ENCODE results near the gene NCAM1. TPM values are rescaled to one million over a fixed set of nuclear protein-coding genes. Genes with fewer than 3 reads are reported as not detected.

Gene NCAM1
- total RNA-seq, 2 donors from 2014 or later, result 0.60 TPM; not detected in 1

DNA sequence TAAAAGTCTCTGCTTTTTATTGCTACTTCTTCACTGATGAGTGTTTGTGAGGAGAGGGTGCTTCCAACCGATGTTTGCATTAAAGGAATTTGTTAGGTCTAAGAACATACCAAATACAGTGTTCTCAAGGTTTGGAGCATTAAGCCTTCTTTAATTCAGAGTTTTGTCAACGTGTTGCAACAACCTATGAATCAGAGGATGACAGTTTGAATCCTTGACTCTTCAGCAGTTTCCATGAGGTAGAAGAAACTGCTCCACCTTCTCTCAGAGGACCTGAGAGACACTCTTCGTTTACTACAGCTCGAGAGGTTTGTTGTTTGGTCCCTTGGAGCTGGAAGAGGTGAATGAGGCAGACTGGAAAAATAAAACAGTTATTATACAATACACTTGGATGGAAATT is 55.7 kb downstream of the NCAM1 start:
- no peaks in the 10 kb centered on the region for H3K9me3 Mint-ChIP-seq

DNA sequence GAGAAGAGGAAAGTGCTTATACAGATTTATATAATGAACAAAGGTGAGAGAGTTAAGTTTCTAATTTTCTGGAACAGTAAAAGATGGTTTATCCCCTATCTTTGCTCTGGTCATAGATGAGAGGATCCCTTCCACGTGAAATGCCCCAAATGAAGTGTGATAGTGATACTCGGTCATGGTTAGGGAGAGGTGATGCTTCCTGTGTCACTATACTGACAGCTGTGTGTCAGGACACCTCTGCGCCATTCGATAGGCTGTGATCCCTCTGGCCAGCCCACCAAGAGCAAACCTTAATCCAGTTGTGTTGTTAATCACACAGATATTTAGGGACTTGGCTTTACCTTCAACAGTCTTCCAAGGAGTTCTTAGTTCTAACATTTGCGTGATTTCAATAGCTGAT is 57.7 kb downstream of the NCAM1 start:
- DNase-seq, result no peak
- Mint-ChIP-seq H3K36me3 (ENCODE audit: insufficient read depth in 2 of 2) (no peaks in the 10 kb centered on the region), H3K27me3 (ENCODE audit: low read depth) (peaks cover 7% of the 10 kb centered on the region), H3K9me3 (no peaks in the 10 kb centered on the region), H3K4me3 (no peak overlapping the region), H3K4me1 (ENCODE audit: low read depth) (no peaks in the 10 kb centered on the region), H3K27ac (no peak overlapping the region)
- no peak for ATAC-seq (replicated peaks in 1 of 2)

More for the DNA sequence above, 55.7 kb downstream of the NCAM1 start:
- Mint-ChIP-seq H3K4me1 (ENCODE audit: low read depth) (no peaks in the 10 kb centered on the region), H3K4me3 (no peak overlapping the region), H3K36me3 (ENCODE audit: insufficient read depth in 2 of 2) (no peaks in the 10 kb centered on the region), H3K27ac (no peak overlapping the region), H3K27me3 (ENCODE audit: low read depth) (peaks cover 7% of the 10 kb centered on the region)
- ATAC-seq (replicated peaks in 1 of 2), result no peak
- DNase-seq, result no peak

DNA sequence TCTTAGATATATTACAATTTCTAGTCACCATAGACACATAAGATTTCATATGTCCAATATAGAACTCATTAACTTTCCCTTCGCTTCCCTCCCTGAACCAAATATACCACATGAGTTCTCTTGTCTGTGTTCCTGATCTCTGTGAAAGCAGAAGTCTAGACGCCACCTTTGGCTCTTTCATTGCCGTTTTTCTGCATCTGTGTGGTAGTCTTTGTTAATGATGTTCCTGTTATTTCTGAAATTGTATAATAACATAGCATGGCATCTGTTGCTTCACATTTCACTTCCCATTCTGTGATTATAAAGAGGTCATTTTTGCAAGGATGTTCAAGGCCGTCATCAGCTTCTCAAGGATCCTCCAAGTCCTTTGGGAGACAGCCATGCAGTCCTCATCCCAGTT is 58.5 kb downstream of the NCAM1 start:
- ATAC-seq (replicated peaks in 1 of 2) (no peak), DNase-seq (no peak)
- H3K27me3 Mint-ChIP-seq (ENCODE audit: low read depth), result peaks cover 7% of the 10 kb centered on the region
- no peak overlapping the region for H3K4me3 Mint-ChIP-seq
- no peaks in the 10 kb centered on the region for H3K36me3 Mint-ChIP-seq (ENCODE audit: insufficient read depth in 2 of 2)
- no peaks in the 10 kb centered on the region for H3K4me1 Mint-ChIP-seq (ENCODE audit: low read depth)
- H3K9me3 Mint-ChIP-seq, result no peaks in the 10 kb centered on the region
- H3K27ac Mint-ChIP-seq, result no peak overlapping the region

DNA sequence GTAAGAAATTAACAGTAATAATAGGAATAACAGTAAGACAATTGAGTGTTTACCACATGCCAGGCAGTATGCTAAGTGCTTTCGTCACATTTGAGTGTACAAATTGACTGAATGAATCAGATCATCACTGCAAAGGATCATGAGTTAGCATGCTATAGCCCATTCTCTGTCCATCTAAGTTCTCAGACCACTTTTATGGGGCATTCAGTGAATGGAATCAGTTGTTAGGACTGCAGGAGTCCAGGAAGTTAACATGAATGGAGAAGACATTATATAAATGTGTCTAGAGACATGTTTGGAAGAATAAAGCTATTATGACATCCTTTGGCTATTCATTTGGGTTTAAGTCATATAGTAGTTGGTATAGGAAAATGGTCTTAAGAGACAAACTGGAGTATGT is 59.9 kb downstream of the NCAM1 start:
- DNase-seq, result no peak
- Mint-ChIP-seq H3K27ac (no peak overlapping the region), H3K9me3 (no peaks in the 10 kb centered on the region), H3K4me3 (no peak overlapping the region), H3K36me3 (ENCODE audit: insufficient read depth in 2 of 2) (no peaks in the 10 kb centered on the region), H3K27me3 (ENCODE audit: low read depth) (peaks cover 7% of the 10 kb centered on the region), H3K4me1 (ENCODE audit: low read depth) (no peaks in the 10 kb centered on the region)
- no peak for ATAC-seq (replicated peaks in 1 of 2)

DNA sequence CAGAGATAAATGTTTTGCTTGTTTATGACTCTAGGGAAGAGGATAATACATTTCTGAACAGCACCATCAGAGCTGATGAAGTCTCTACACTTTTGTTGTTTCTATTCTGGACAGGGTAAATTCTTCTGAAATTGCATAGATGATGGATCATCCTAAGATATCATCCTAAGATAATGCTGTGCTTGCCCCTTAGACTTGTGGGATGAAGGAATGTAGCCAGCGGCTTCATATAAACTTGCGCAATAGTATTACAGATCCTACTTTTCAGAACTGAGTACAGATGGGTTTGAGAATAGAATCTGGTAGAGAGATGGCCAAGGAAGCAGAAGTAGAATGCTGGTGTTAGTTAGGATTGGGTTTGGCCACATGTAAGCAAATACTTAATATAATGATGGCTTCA is 61.0 kb downstream of the NCAM1 start:
- no peak for DNase-seq
- H3K27ac Mint-ChIP-seq, result no peak overlapping the region
- no peak overlapping the region for H3K4me3 Mint-ChIP-seq
- peaks cover 7% of the 10 kb centered on the region for H3K27me3 Mint-ChIP-seq (ENCODE audit: low read depth)
- no peaks in the 10 kb centered on the region for H3K9me3 Mint-ChIP-seq
- no peaks in the 10 kb centered on the region for H3K4me1 Mint-ChIP-seq (ENCODE audit: low read depth)
- no peaks in the 10 kb centered on the region for H3K36me3 Mint-ChIP-seq (ENCODE audit: insufficient read depth in 2 of 2)
- ATAC-seq (replicated peaks in 1 of 2), result no peak

GRCh38 chr11:113023228-113023627 is 62.0 kb downstream of the NCAM1 start:
- ATAC-seq (replicated peaks in 1 of 2) (no peak), DNase-seq (no peak)
- H3K4me3 Mint-ChIP-seq, result no peak overlapping the region
- H3K36me3 Mint-ChIP-seq (ENCODE audit: insufficient read depth in 2 of 2), result no peaks in the 10 kb centered on the region
- peaks cover 7% of the 10 kb centered on the region for H3K27me3 Mint-ChIP-seq (ENCODE audit: low read depth)
- no peaks in the 10 kb centered on the region for H3K4me1 Mint-ChIP-seq (ENCODE audit: low read depth)
- no peak overlapping the region for H3K27ac Mint-ChIP-seq
- no peaks in the 10 kb centered on the region for H3K9me3 Mint-ChIP-seq

DNA sequence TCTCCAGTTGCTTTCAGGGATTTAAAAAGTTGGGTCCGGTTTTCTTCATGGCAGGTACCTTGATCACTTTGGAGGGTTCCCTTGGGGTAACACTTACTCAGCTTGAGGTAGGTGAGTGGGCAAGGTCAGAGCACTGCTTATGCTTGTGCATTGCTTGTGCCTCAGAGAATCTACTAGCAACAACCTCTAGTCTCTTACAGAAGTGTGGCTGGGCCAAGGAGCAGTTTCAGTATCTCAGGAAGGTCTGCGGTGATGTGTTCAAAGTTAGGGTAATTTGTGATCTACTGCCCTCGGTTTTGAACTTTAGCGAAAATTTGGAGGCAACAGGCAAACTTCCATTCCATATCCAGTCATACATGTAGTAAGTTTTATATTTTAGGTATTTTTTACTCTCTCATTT is 62.8 kb downstream of the NCAM1 start:
- no peak overlapping the region for H3K27ac Mint-ChIP-seq
- DNase-seq (no peak), ATAC-seq (replicated peaks in 1 of 2) (no peak)
- H3K4me3 Mint-ChIP-seq, result no peak overlapping the region
- H3K36me3 Mint-ChIP-seq (ENCODE audit: insufficient read depth in 2 of 2), result no peaks in the 10 kb centered on the region
- no peaks in the 10 kb centered on the region for H3K9me3 Mint-ChIP-seq
- no peaks in the 10 kb centered on the region for H3K4me1 Mint-ChIP-seq (ENCODE audit: low read depth)
- peaks cover 7% of the 10 kb centered on the region for H3K27me3 Mint-ChIP-seq (ENCODE audit: low read depth)

DNA sequence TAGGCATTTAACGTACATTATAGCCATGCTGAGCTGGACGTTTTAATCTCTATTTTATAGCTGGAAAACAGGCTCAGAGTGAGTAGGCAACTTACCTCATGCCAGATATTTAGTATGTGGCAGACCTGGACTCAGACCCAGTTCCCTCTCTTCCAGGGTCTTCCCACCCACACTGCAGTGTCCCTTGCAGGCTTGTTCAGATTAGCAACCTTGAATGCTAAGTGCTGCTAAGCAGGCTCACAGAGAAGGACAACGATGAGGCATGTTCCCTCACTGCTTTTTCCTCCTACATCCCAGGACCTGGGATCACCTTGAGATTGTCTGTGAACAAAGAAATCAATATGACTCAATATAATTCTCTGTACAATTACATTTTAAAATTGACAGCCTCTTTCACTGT is 65.6 kb downstream of the NCAM1 start:
- no peak overlapping the region for H3K27ac Mint-ChIP-seq
- no peaks in the 10 kb centered on the region for H3K27me3 Mint-ChIP-seq (ENCODE audit: low read depth)
- H3K4me3 Mint-ChIP-seq, result no peak overlapping the region
- no peaks in the 10 kb centered on the region for H3K4me1 Mint-ChIP-seq (ENCODE audit: low read depth)
- no peaks in the 10 kb centered on the region for H3K36me3 Mint-ChIP-seq (ENCODE audit: insufficient read depth in 2 of 2)
- ATAC-seq (replicated peaks in 1 of 2) (no peak), DNase-seq (no peak)
- H3K9me3 Mint-ChIP-seq, result no peaks in the 10 kb centered on the region

GRCh38 chr11:113034576-113034975 is 73.4 kb downstream of the NCAM1 start:
- peaks cover 2 to 5% of the 10 kb centered on the region in 2 donors for H3K9me3 Mint-ChIP-seq
- no peaks in the 10 kb centered on the region for H3K27me3 Mint-ChIP-seq (ENCODE audit: low read depth)
- no peaks in the 10 kb centered on the region for H3K4me1 Mint-ChIP-seq (ENCODE audit: low read depth)
- DNase-seq (no peak), ATAC-seq (replicated peaks in 1 of 2) (no peak)
- H3K27ac Mint-ChIP-seq, result no peak overlapping the region
- H3K4me3 Mint-ChIP-seq, result no peak overlapping the region
- no peaks in the 10 kb centered on the region for H3K36me3 Mint-ChIP-seq (ENCODE audit: insufficient read depth in 2 of 2)

GRCh38 chr11:113035708-113036107 is 74.5 kb downstream of the NCAM1 start:
- Mint-ChIP-seq H3K4me1 (ENCODE audit: low read depth) (no peaks in the 10 kb centered on the region), H3K27me3 (ENCODE audit: low read depth) (no peaks in the 10 kb centered on the region), H3K9me3 (peaks cover 2 to 5% of the 10 kb centered on the region in 2 donors), H3K36me3 (ENCODE audit: insufficient read depth in 2 of 2) (no peaks in the 10 kb centered on the region), H3K27ac (no peak overlapping the region), H3K4me3 (no peak overlapping the region)
- no peak for ATAC-seq (replicated peaks in 1 of 2)
- no peak for DNase-seq

DNA sequence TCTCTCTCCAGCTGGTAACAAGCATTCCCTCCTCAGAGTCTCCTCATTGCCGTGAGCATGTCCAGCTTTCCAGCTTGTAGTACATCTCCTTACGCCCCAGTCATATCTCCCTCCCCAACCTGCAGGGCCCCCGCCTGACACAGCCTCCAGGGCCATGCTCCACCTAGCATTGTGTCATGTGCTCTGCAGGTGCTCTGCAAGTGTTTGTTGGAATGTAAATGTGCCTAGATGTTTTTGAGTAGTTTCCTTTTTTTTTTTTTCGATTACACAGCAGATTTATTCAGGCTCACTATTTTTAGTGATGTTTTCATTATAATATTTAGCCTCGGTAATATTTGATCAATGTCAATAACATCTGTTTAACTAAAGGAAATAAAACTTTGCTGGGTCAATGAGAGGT is 82.5 kb downstream of the NCAM1 start:
- ATAC-seq (replicated peaks in 1 of 2), result no peak
- Mint-ChIP-seq H3K27me3 (ENCODE audit: low read depth) (peaks cover 11% of the 10 kb centered on the region), H3K36me3 (ENCODE audit: insufficient read depth in 2 of 2) (peaks cover 0 to 2% of the 10 kb centered on the region in 2 donors), H3K4me1 (ENCODE audit: low read depth) (no peaks in the 10 kb centered on the region), H3K9me3 (peaks cover 1 to 6% of the 10 kb centered on the region in 2 donors), H3K27ac (no peak overlapping the region), H3K4me3 (no peak overlapping the region)
- DNase-seq, result no peak

DNA sequence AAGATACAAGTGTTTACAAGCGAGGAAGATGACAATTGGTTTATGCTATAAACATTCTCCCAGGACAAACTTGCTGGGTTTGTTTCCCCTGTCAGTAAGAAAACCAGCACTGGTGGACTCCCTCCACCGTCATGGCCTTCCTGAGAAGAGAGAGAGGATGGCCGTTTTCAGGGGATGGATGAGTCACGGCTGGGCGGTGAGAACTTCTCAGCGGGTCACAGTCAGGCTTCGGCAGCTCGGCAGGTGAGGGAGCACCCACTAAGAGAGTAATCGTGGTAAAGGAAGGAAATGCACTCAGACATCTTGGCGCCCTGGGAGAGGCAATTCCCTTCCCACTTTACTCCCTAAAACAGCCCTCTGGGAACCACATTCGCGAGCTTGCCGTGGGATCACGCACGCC is 83.9 kb downstream of the NCAM1 start:
- Mint-ChIP-seq H3K27me3 (ENCODE audit: low read depth) (peaks cover 11% of the 10 kb centered on the region), H3K27ac (no peak overlapping the region), H3K36me3 (ENCODE audit: insufficient read depth in 2 of 2) (peaks cover 0 to 2% of the 10 kb centered on the region in 2 donors), H3K4me1 (ENCODE audit: low read depth) (no peaks in the 10 kb centered on the region), H3K9me3 (peaks cover 0 to 6% of the 10 kb centered on the region in 2 donors), H3K4me3 (no peak overlapping the region)
- no peak for DNase-seq
- ATAC-seq (replicated peaks in 1 of 2), result no peak

DNA sequence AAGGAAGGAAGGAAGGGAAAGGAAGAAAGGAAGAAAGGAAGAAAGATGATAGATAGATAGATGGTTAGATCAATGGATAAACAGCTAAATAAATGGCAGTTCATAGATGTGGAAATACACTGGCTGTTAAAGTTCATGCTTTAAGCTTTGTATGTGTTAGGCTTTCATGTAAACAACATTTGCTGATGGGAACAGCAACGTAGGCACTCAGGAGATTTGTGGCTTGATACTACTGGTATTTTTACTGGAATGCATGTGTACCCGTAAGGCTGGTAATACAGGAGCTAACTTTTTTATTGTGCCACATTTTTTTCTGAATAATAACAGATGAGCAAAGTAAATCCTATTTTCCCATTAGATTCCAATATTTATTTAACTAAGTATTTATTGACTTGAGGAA is 85.6 kb downstream of the NCAM1 start:
- peaks cover 0 to 6% of the 10 kb centered on the region in 2 donors for H3K9me3 Mint-ChIP-seq
- peaks cover 8% of the 10 kb centered on the region for H3K27me3 Mint-ChIP-seq (ENCODE audit: low read depth)
- peaks cover 0 to 2% of the 10 kb centered on the region in 2 donors for H3K36me3 Mint-ChIP-seq (ENCODE audit: insufficient read depth in 2 of 2)
- H3K4me3 Mint-ChIP-seq, result no peak overlapping the region
- no peaks in the 10 kb centered on the region for H3K4me1 Mint-ChIP-seq (ENCODE audit: low read depth)
- DNase-seq (no peak), ATAC-seq (replicated peaks in 1 of 2) (no peak)
- H3K27ac Mint-ChIP-seq, result no peak overlapping the region

DNA sequence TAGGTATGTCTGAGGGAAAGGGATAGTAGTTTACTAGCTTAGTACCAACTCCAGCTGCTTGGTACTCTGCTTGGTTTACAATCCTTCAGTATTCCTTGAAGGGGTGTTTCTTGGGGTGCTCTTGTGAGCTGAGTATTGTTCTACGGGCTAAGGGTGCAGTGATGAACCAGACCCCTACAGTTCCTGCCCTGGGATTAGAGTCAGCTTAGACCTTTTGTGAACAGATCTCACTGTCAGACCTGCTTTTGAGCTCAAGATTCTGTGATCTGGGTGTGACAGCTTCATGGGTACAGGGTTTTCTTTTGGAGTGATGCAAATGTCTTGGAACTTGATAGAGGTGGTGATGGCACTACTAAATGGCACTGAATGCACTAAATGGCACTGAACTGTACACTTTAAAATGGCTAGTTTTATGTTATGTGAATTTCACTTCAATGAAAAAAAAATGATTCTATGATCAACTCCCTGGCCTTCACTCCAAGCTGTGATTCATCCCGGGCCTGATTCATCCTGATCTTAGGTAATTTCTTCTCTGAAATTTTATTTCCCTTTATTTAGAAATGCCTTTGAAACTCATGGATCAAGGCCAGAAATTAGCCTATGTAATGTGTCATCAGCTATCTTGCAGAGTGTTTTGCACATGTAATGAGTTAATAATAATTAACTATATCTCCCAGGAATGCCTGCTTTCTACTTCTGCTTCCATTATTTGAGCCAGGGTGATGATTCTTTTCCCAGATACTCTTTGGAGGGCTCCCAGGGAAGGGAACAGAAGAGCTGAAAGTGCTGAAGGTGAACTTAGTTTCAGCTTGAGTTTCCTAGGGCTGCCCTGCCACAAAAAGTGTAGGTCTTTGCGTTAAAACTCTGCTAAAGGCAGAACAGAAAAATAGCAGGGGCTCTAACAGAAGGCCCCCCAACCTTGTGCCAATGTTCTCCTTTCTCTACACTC is 87.9 kb downstream of the NCAM1 start:
- DNase-seq (no peak), ATAC-seq (replicated peaks in 1 of 2) (no peak)
- Mint-ChIP-seq H3K4me1 (ENCODE audit: low read depth) (no peaks in the 10 kb centered on the region), H3K27me3 (ENCODE audit: low read depth) (no peaks in the 10 kb centered on the region), H3K27ac (no peak overlapping the region), H3K36me3 (ENCODE audit: insufficient read depth in 2 of 2) (peaks cover 0 to 2% of the 10 kb centered on the region in 2 donors), H3K4me3 (no peak overlapping the region), H3K9me3 (peaks cover 3 to 9% of the 10 kb centered on the region in 2 donors)
